Tibial artery (tissue), 4 donors: ENCODE data around the gene POLR1H.

Experiments
- DNase-seq, 2 donors: peaks; one replicate each; pipeline ENCODE4 v3.0.0-alpha.2; 2019
- H3K27ac ChIP-seq, 2 donors: fragments of 200-600 bp; sonication (generic) in 1 of 2; 1 replicate in 1 of 2; 2 replicates in 1 of 2; pipeline ENCODE4 v1.5.1; 2018 to 2019; ENCODE audit warnings: mild to moderate bottlenecking in 1 of 2
- H3K27me3 ChIP-seq, 2 donors: fragments of 200-600 bp; sonication (generic) in 1 of 2; one replicate each; pipeline versions ENCODE4 v1.5.1 to v1.6.0; 2016 to 2019
- H3K36me3 ChIP-seq, 3 donors: fragments of 200-600 bp; sonication (generic) in 2 of 3; one replicate each; pipeline ENCODE4 v1.5.1; 2016 to 2019; ENCODE audit warnings: mild to moderate bottlenecking in 2 of 3
- H3K4me1 ChIP-seq, 4 donors: fragments of 200-600 bp; sonication (generic) in 2 of 4; 1 replicate in 3 of 4; 2 replicates in 1 of 4; pipeline ENCODE4 v1.5.1; 2016 to 2019
- H3K4me3 ChIP-seq, 2 donors: fragments of 200-600 bp; sonication (generic) in 1 of 2; 1 replicate in 1 of 2; 2 replicates in 1 of 2; pipeline ENCODE4 v1.5.1; 2018 to 2019; ENCODE audit warnings: mild to moderate bottlenecking in 2 of 2
- H3K9me3 ChIP-seq, 3 donors: fragments of 200-600 bp; sonication (generic) in 1 of 3; one replicate each; pipeline ENCODE4 v1.5.1; 2016 to 2019
- CTCF ChIP-seq, 2 experiments: fragments of 200-600 bp in 1 of 2; fragments of 450-650 bp in 1 of 2; IDR thresholded peaks; one replicate each; pipeline ENCODE4 v1.5.1; 2017 to 2019; ENCODE audit warnings: antibody characterized with exemption in 2 of 2, mild to moderate bottlenecking in 1 of 2, moderate library complexity in 1 of 2
- intact Hi-C: fragments of 100-400 bp; cut with DNase I; formaldehyde crosslinking; loops from one replicate; pipeline ENCODE4 v1.15.0; 2023; ENCODE audit warnings: low total_unique reads

POLR1H gene

GRCh38 chr6:30062471-30063178 is 1.6 kb downstream of the POLR1H start:
- H3K27ac ChIP-seq, result no peak overlapping the region
- H3K9me3 ChIP-seq, result no peaks in the 10 kb centered on the region
- intact Hi-C loops, result no loop called here
- TF ChIP-seq CTCF (IDR thresholded peaks at IDR 0.05), result no peak
- DNase-seq, result no peak
- peak overlapping the region; percentile 66 to 80 for H3K4me3 ChIP-seq
- no peaks in the 10 kb centered on the region for H3K27me3 ChIP-seq
- peaks cover 3 to 30% (median 26%) of the 10 kb centered on the region in 4 donors for H3K4me1 ChIP-seq
- H3K36me3 ChIP-seq, result peaks cover 0 to 4% (median 0%) of the 10 kb centered on the region in 3 donors

- intact Hi-C loops, result no loop called here
- no peak for DNase-seq
- Histone ChIP-seq H3K27me3 (no peaks in the 10 kb centered on the region), H3K4me1 (peaks cover 3 to 37% (median 31%) of the 10 kb centered on the region in 4 donors), H3K36me3 (peaks cover 0 to under 1% (median 0%) of the 10 kb centered on the region in 3 donors), H3K4me3 (no peak overlapping the region), H3K27ac (no peak overlapping the region), H3K9me3 (no peaks in the 10 kb centered on the region)
- no peak for TF ChIP-seq CTCF (IDR thresholded peaks at IDR 0.05)
Observed at GRCh38 chr6:30063315-30063714, 2.2 kb downstream of the POLR1H start.

GRCh38 chr6:30066082-30066481 is 5.0 kb downstream of the POLR1H start:
- Histone ChIP-seq H3K27ac (peak overlapping the region; percentile 68 to 84), H3K9me3 (no peaks in the 10 kb centered on the region), H3K4me1 (peaks cover 3 to 35% (median 24%) of the 10 kb centered on the region in 4 donors), H3K4me3 (peak overlapping the region; percentile 62 to 79), H3K36me3 (peaks cover 0 to 28% (median 17%) of the 10 kb centered on the region in 3 donors), H3K27me3 (peaks cover 0 to 13% of the 10 kb centered on the region in 2 donors)
- no peak for TF ChIP-seq CTCF (IDR thresholded peaks at IDR 0.05)
- DNase-seq, result no peak
- intact Hi-C loops, result loop anchor here (5.0 kb wide), 1 partner anchor 36 kb away; no protein-coding TSS in a partner anchor

DNA sequence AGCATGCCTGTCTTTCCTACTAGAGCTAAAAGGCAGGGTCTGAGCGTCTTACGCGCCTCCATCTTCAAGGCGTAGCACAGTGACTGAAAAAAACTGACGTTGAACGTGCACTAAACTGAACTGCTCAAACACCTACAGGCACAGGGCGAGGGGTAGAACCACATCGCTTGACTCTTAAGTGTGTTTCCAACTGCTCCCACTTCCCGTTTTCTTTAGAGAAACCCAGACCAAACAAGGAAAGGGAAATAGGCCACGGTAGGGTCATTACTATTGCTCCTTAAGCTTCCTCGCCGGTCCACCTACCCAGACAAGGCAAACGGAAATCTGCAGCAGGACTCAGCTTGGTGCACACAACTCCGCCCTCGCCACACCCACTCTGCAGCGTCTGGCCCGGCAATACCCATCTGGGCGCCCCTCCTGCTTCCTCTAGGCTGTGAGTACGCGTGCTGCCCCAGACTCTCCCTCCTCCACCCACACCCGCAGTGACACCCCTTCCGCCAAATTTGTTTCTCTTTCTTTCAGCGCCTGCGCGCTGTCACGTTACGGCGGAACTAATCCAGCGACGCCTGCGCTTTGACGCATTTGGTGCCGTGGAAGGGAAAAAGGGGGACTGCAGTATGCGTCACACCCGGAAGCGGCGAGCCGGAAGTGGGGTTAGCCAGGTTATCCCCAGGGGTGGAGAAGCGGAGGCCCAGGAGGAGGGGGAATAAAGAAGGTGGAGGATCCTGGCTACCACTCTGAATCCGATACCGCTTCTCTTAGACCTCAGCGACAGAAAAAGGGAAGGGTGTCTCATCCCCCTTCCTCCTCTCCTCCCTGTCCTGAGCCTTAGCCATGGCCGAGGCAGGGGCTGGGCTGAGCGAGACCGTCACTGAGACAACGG is 5.8 kb downstream of the POLR1H start, which contains the start of gene PPP1R11:
Gene PPP1R11, plus strand, starts transcription at position 622 of the 883 bp plus-strand sequence. Its CDS starts 213 bp downstream, at position 835.
- peak; percentile 99 to 100 for DNase-seq
- H3K27ac ChIP-seq, result peak within 1 kb of the TSS; percentile 83 to 84
- H3K4me1 ChIP-seq, result peaks cover 3 to 41% (median 27%) of the 10 kb centered on the region in 4 donors
- intact Hi-C loops, result loop anchor here (5.0 kb wide), 1 partner anchor 35 kb away; no protein-coding TSS in a partner anchor
- H3K9me3 ChIP-seq, result no peaks in the 10 kb centered on the region
- H3K27me3 ChIP-seq, result peaks cover 0 to 20% of the 10 kb centered on the region in 2 donors
- peak in 1 of 2 experiments; percentile 5 for TF ChIP-seq CTCF (IDR thresholded peaks at IDR 0.05)
- H3K4me3 ChIP-seq, result peak within 1 kb of the TSS; percentile 62 to 79
- peaks cover 0 to 33% (median 17%) of the 10 kb centered on the region in 3 donors for H3K36me3 ChIP-seq

DNA sequence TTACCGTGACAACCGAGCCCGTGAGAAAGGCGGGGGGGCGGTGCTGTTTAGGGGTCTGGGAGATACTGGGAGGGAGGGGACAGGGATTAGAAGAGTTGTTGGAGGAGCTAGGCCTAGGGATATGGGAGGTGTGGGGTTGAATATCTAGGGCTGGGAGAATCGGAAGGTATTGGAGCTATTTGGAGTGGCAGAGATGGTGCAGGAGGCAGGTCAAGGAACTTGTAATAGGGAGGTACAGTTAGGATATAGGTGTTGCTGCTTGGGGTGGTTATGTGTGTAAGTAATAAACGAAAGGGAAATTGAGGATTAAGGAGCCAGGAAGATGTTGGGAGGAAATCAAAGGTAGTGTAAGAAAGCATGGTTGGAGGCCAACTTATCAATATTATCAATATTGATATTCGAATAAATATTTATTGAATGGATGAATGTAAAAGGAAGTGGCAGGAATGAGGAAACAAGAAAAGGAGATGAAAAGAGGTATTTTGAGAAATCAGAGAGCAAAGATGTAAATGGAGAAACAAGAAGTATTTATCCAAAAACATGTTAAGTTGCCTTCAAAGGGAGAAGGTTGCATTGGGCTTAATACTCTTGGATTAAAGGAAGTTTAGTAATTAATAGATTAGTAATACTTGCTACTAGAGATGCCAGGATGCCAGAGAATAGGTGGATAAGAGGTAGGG is 6.5 kb downstream of the POLR1H start:
- Histone ChIP-seq H3K27me3 (peaks cover 0 to 27% of the 10 kb centered on the region in 2 donors), H3K27ac (peak overlapping the region; percentile 83 to 84), H3K9me3 (no peaks in the 10 kb centered on the region), H3K36me3 (peaks cover 0 to 33% (median 17%) of the 10 kb centered on the region in 3 donors), H3K4me1 (peaks cover 0 to 33% (median 22%) of the 10 kb centered on the region in 4 donors), H3K4me3 (peak overlapping the region; percentile 62 to 79)
- intact Hi-C loops, result loop anchor here (5.0 kb wide), 1 partner anchor 35 kb away; no protein-coding TSS in a partner anchor
- DNase-seq, result no peak
- no peak for TF ChIP-seq CTCF (IDR thresholded peaks at IDR 0.05)
